ENCODE measurements around the gene MAPKAP1. TPM values are rescaled to one million over a fixed set of nuclear protein-coding genes. Genes with fewer than 3 reads are reported as not detected.
A peak's percentile ranks its signal among the peaks of the same experiment; 100 is the strongest.

Gene MAPKAP1
- total RNA-seq, 2 donors from 2014 or later: 53.8 to 72.1 TPM

- Mint-ChIP-seq H3K36me3 (peaks cover 0 to 4% of the 10 kb centered on the region in 2 donors), H3K9me3 (no peaks in the 10 kb centered on the region), H3K27ac (no peak overlapping the region)
- no peak for DNase-seq (ENCODE audit: low spot score in 2 of 2)
- ATAC-seq: no peak
Observed at GRCh38 chr9:125470189-125470588, 236.8 kb downstream of the MAPKAP1 start.

- Mint-ChIP-seq H3K36me3 (peaks cover 0 to 4% of the 10 kb centered on the region in 2 donors), H3K9me3 (no peaks in the 10 kb centered on the region), H3K27ac (no peak overlapping the region)
- DNase-seq (ENCODE audit: low spot score in 2 of 2): no peak
- no peak for ATAC-seq
Observed at GRCh38 chr9:125468646-125469045, 238.4 kb downstream of the MAPKAP1 start.

GRCh38 chr9:125467116-125467740, 239.8 kb downstream of the MAPKAP1 start:
- DNase-seq (ENCODE audit: low spot score in 2 of 2) (no peak), ATAC-seq (no peak)
- Mint-ChIP-seq H3K36me3 (peaks cover 5 to 10% of the 10 kb centered on the region in 2 donors), H3K9me3 (no peaks in the 10 kb centered on the region), H3K27ac (peak overlapping the region in 1 of 2 donors; percentile 33)

GRCh38 chr9:125466411-125466810, 240.6 kb downstream of the MAPKAP1 start:
- Mint-ChIP-seq H3K27ac (no peak overlapping the region), H3K36me3 (peaks cover 14 to 16% of the 10 kb centered on the region in 2 donors), H3K9me3 (no peaks in the 10 kb centered on the region)
- ATAC-seq (no peak), DNase-seq (ENCODE audit: low spot score in 2 of 2) (no peak)

GRCh38 chr9:125464591-125465385, 242.2 kb downstream of the MAPKAP1 start:
- DNase-seq (ENCODE audit: low spot score in 2 of 2) (no peak), ATAC-seq (no peak)
- peaks cover 21 to 24% of the 10 kb centered on the region in 2 donors for H3K36me3 Mint-ChIP-seq
- no peak overlapping the region for H3K27ac Mint-ChIP-seq
- no peaks in the 10 kb centered on the region for H3K9me3 Mint-ChIP-seq

- Mint-ChIP-seq H3K9me3 (no peaks in the 10 kb centered on the region), H3K36me3 (peaks cover 21 to 24% of the 10 kb centered on the region in 2 donors), H3K27ac (no peak overlapping the region)
- ATAC-seq (no peak), DNase-seq (ENCODE audit: low spot score in 2 of 2) (no peak)
Observed at GRCh38 chr9:125463926-125464325, 243.1 kb downstream of the MAPKAP1 start.

- no peak for DNase-seq (ENCODE audit: low spot score in 2 of 2)
- peaks cover 27 to 29% of the 10 kb centered on the region in 2 donors for H3K36me3 Mint-ChIP-seq
- ATAC-seq: no peak
- H3K9me3 Mint-ChIP-seq: peaks cover 3 to 4% of the 10 kb centered on the region in 2 donors
- H3K27ac Mint-ChIP-seq: no peak overlapping the region
Observed at GRCh38 chr9:125462861-125463291, 244.1 kb downstream of the MAPKAP1 start.

- Mint-ChIP-seq H3K36me3 (peaks cover 33% of the 10 kb centered on the region in 2 donors), H3K9me3 (peaks cover 5 to 9% of the 10 kb centered on the region in 2 donors), H3K27ac (no peak overlapping the region)
- DNase-seq (ENCODE audit: low spot score in 2 of 2): no peak
- no peak for ATAC-seq
Observed at GRCh38 chr9:125461636-125462190, 245.3 kb downstream of the MAPKAP1 start.

- no peak for ATAC-seq
- no peak overlapping the region for H3K27ac Mint-ChIP-seq
- H3K9me3 Mint-ChIP-seq: peaks cover 5 to 9% of the 10 kb centered on the region in 2 donors
- peaks cover 33 to 38% of the 10 kb centered on the region in 2 donors for H3K36me3 Mint-ChIP-seq
- no peak for DNase-seq (ENCODE audit: low spot score in 2 of 2)
Observed at GRCh38 chr9:125460883-125461635, 245.9 kb downstream of the MAPKAP1 start.

- no peak for DNase-seq (ENCODE audit: low spot score in 2 of 2)
- H3K27ac Mint-ChIP-seq: no peak overlapping the region
- ATAC-seq: no peak
- peaks cover 5 to 9% of the 10 kb centered on the region in 2 donors for H3K9me3 Mint-ChIP-seq
- peaks cover 33 to 39% of the 10 kb centered on the region in 2 donors for H3K36me3 Mint-ChIP-seq
Observed at GRCh38 chr9:125460346-125460745, 246.7 kb downstream of the MAPKAP1 start.

- H3K36me3 Mint-ChIP-seq: peaks cover 30 to 33% of the 10 kb centered on the region in 2 donors
Observed at GRCh38 chr9:125457357-125457756, 249.7 kb downstream of the MAPKAP1 start.

GRCh38 chr9:125455876-125456275, 251.1 kb downstream of the MAPKAP1 start:
- ATAC-seq: no peak
- Mint-ChIP-seq H3K9me3 (peaks cover 5 to 9% of the 10 kb centered on the region in 2 donors), H3K36me3 (peaks cover 17 to 19% of the 10 kb centered on the region in 2 donors), H3K27ac (no peak overlapping the region)
- DNase-seq (ENCODE audit: low spot score in 2 of 2): no peak

More at GRCh38 chr9:125457357-125457756, 249.7 kb downstream of the MAPKAP1 start:
- ATAC-seq (no peak), DNase-seq (ENCODE audit: low spot score in 2 of 2) (no peak)
- Mint-ChIP-seq H3K9me3 (peaks cover 5 to 9% of the 10 kb centered on the region in 2 donors), H3K27ac (no peak overlapping the region)

GRCh38 chr9:125455132-125455531, 251.9 kb downstream of the MAPKAP1 start:
- peaks cover 5 to 9% of the 10 kb centered on the region in 2 donors for H3K9me3 Mint-ChIP-seq
- H3K27ac Mint-ChIP-seq: no peak overlapping the region
- ATAC-seq: no peak
- H3K36me3 Mint-ChIP-seq: peaks cover 14 to 17% of the 10 kb centered on the region in 2 donors
- no peak for DNase-seq (ENCODE audit: low spot score in 2 of 2)

- Mint-ChIP-seq H3K36me3 (no peaks in the 10 kb centered on the region), H3K27ac (peak overlapping the region; percentile 49 to 69), H3K9me3 (no peaks in the 10 kb centered on the region)
- ATAC-seq: no peak
- no peak for DNase-seq (ENCODE audit: low spot score in 2 of 2)
Observed at GRCh38 chr9:125447202-125447802, 259.7 kb downstream of the MAPKAP1 start.

- Mint-ChIP-seq H3K27ac (no peak overlapping the region), H3K36me3 (no peaks in the 10 kb centered on the region), H3K9me3 (no peaks in the 10 kb centered on the region)
- ATAC-seq (no peak), DNase-seq (ENCODE audit: low spot score in 2 of 2) (no peak)
Observed at GRCh38 chr9:125446561-125447094, 260.4 kb downstream of the MAPKAP1 start.

GRCh38 chr9:125444956-125445506, 262.0 kb downstream of the MAPKAP1 start:
- ATAC-seq (no peak), DNase-seq (ENCODE audit: low spot score in 2 of 2) (no peak)
- Mint-ChIP-seq H3K27ac (peak overlapping the region in 1 of 2 donors; percentile 31), H3K9me3 (no peaks in the 10 kb centered on the region), H3K36me3 (no peaks in the 10 kb centered on the region)
